Vagina (tissue), 2 donors: Measurements from ENCODE around the gene SEPTIN8.

Source experiments
- CTCF ChIP-seq, 3 experiments: fragments of 450-650 bp in 2 of 3; fragments of 200-600 bp in 1 of 3; sonication (generic) in 1 of 3; IDR thresholded peaks; one replicate each; pipeline ENCODE4 v1.5.1; 2017 to 2019; ENCODE audit warnings: antibody characterized with exemption in 3 of 3, mild to moderate bottlenecking in 2 of 3, moderate library complexity in 2 of 3
- POLR2A ChIP-seq, 2 donors: fragments of 450-650 bp; IDR thresholded peaks; one replicate each; pipeline ENCODE4 v1.6.1; 2017; ENCODE audit warnings: antibody characterized with exemption in 2 of 2, mild to moderate bottlenecking in 2 of 2, moderate library complexity in 2 of 2
- POLR2AphosphoS5 ChIP-seq, 2 donors: sonication (generic); formaldehyde crosslinking; IDR thresholded peaks; one replicate each; pipeline ENCODE4 v1.9.0; 2017; ENCODE audit warnings: antibody characterized with exemption in 2 of 2, mild to moderate bottlenecking in 2 of 2, low read depth in 1 of 2; ENCODE audit not compliant: insufficient read depth in 1 of 2

- no peak for TF ChIP-seq POLR2AphosphoS5 (IDR thresholded peaks at IDR 0.05; ENCODE audit: insufficient read depth in 1 of 2, low read depth in 1 of 2)
- TF ChIP-seq CTCF (IDR thresholded peaks at IDR 0.05) = no peak
- no peak for TF ChIP-seq POLR2A (IDR thresholded peaks at IDR 0.05)
Measured at GRCh38 chr5:132748522-132749000, 28.5 kb downstream of the SEPTIN8 start.
